A549 treated with DMSO at 1 μM for 4 hours (cell line): Measurements from ENCODE around the gene SLC36A3. TPM values are rescaled to one million over a fixed set of nuclear protein-coding genes. Genes with fewer than 3 reads are reported as not detected.

Source experiments
- total RNA-seq: library from RNA; stranded (reverse); fragments of 200-300 nt; extraction: Qiagen RNA extraction; gene quantifications from 5 replicates; pipeline ENCODE4 v1.2.3, GENCODE V29; 2022; ENCODE audit warnings: low read depth

The SLC36A3 gene
- not detected in 5 replicates for total RNA-seq

DNA sequence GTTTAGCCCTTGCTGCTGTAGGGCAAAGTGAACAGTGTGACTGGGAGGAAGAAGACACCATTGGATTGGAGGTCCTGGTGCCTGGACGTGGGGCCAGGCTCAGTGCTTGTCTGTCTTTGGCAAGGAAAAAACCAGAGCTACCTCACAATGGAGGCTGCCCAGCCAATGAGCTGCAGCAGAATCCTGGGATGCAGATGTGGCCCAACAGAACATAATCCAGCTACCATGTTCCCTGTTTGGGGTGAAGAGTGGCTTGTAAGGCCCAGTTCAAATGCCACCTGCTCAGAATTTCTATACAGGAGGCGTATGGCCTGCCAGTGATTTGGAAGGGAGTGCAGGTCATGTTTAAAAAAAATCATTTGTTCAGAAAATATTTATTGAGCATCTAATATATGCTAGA, at the start of gene SLC36A3:
Gene SLC36A3 (minus strand): TSS at position 101 of the 400 bp plus-strand sequence. CDS start 412 bp downstream, outside the sequence.

DNA sequence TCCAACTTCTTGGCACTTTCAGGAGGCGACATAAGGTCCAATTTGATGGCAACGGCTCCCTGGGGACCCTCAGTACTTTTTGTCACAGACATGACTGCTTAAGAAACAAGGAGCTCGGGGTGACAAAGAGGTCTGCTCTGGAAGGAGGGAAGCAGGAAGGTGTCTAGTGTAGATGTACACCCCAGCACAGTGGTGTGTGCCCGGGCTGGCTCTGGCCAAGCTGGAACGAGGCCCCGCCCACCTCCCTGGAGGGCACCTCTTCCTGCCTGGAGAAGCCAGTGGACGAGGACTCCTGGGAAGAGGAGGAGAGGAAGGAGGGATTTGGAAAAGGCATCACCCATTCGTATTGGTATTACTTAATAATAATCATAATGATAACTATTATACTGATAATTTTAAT, 43.8 kb upstream of the SLC36A3 start, which contains the start of gene SLC36A2:
Gene SLC36A2 (minus strand): TSS at position 191 of the 400 bp plus-strand sequence. CDS start 99 bp downstream, at position 92.

DNA sequence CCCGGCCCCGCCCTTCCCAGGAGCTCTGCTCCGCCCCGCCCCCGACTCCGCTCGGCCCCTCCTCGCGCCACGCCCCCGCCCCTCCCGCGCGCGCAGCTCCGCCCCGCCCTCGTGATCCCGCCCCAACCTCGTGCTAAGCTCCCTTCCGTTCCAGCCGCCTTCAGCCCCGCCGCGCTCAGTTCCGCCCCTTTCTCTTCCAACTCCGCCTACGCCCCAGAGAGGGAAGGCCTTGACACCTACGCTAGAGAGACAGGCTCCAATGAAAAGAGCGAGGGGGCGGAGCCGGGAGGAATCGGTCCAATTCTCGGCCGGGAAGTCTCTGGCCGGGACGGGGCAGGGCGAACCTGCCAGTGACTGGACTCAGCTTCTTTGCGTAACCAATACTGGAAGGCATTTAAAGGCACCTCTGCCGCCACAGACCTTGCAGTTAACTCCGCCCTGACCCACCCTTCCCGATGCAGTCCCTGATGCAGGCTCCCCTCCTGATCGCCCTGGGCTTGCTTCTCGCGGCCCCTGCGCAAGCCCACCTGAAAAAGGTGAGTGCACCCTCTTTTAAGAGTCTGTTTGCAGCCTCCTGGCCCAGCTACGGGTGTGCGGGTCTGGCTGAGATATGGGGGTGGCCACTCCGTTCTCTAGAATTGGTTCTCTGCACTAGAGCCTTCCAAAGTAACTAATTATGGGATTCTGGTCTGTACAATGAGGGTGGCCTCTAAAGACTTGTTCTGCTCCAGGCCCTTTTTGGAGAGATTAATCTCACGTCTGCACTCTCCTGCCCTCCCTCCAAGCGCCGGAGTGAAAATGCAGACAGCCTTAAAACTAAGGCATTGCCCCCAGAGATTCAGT, 50.6 kb downstream of the SLC36A3 start, which contains the start of gene GM2A:
Gene GM2A (plus strand): TSS at position 424 of the 843 bp plus-strand sequence. CDS start 32 bp downstream, at position 456.

Other genes with a start within 250 kb of the SLC36A3 start
- gene TNIP1, start 222.7 kb downstream of the SLC36A3 start, total RNA-seq, result 134 to 143 TPM (median 136 TPM) in 5 replicates
- 37.9 to 43.2 TPM (median 42.2 TPM) in 5 replicates for gene ANXA6, start 146.0 kb downstream of the SLC36A3 start, total RNA-seq
- gene CCDC69, start 79.7 kb downstream of the SLC36A3 start, total RNA-seq, result 1.4 to 2.4 TPM (median 1.8 TPM) in 5 replicates
- gene GM2A, start 50.6 kb downstream of the SLC36A3 start, total RNA-seq, result 17.5 to 19.3 TPM (median 18.4 TPM) in 5 replicates
- not detected in 5 replicates for gene SLC36A2, start 43.8 kb upstream of the SLC36A3 start, total RNA-seq
- gene SLC36A1, start 143.8 kb upstream of the SLC36A3 start, total RNA-seq, result 9.4 to 12.2 TPM (median 11.7 TPM) in 5 replicates